K562 (cell line): ENCODE measurements around the gene SPDYE4. TPM values are rescaled to one million over a fixed set of nuclear protein-coding genes. Genes with fewer than 3 reads are reported as not detected.

Experiments used
- ATAC-seq: fragments of 200-7000 bp; cut with Tn5 transposase; 3 replicates; pipeline ENCODE4 v1.9.1; 2020; ENCODE audit warnings: moderate library complexity
- BruUV-seq: library from RNA; stranded (reverse); fragments of 400-500 nt; replicated peaks from 2 replicates; lab custom pipeline; 2021; lab: Mats Ljungman, UMichigan
- CTCF ChIA-PET: fragments of 300-600 bp; formaldehyde crosslinking; extraction: SDS; loops from one replicate; lab custom pipeline; 2021; ENCODE audit warnings: low intra/inter-chr PET ratio; lab: Yijun Ruan, JAX
- POLR2A ChIA-PET: fragments of 300-600, 350-650 bp; sonication (Branson Sonifier 250); formaldehyde crosslinking; extraction: SDS; loops from one replicate; lab custom pipeline; 2021; ENCODE audit warnings: antibody characterized with exemption, inconsistent platforms; lab: Yijun Ruan, JAX
- DNase-seq, 4 experiments: peaks; one replicate each; pipeline versions ENCODE4 v3.0.0 to v3.0.0-alpha.2; 2011 to 2018; ENCODE audit warnings: low spot score in 3 of 4, mixed read lengths in 3 of 4; ENCODE audit errors: extremely low read depth in 1 of 4
- FAIRE-seq: peaks from 2 replicates; lab custom pipeline; 2011; peaks lifted over from hg19 to GRCh38; lab: Jason Lieb, UNC
- H2AFZ ChIP-seq: 2 replicates; pipeline ENCODE4 v1.6.0; 2011; ENCODE audit warnings: low read depth, low read length, control low read depth, inconsistent platforms
- H3K27ac ChIP-seq: fragments of 200-600 bp; 3 replicates; pipeline ENCODE4 v1.8.0; 2011; ENCODE audit warnings: low read depth, mild to moderate bottlenecking, control low read depth, inconsistent platforms, low read length, moderate library complexity, mixed read lengths; ENCODE audit errors: extremely low read depth
- H3K27me3 ChIP-seq, 2 experiments: fragments of 300-600 bp in 1 of 2; 2 replicates in 1 of 2; 3 replicates in 1 of 2; pipeline versions ENCODE4 v1.6.0 to v1.8.0; 2011; ENCODE audit warnings: inconsistent platforms in 2 of 2, low read length in 2 of 2, mild to moderate bottlenecking in 1 of 2, mixed read lengths in 1 of 2, moderate library complexity in 1 of 2; ENCODE audit not compliant: control insufficient read depth in 2 of 2, insufficient read depth in 2 of 2
- H3K36me3 ChIP-seq: fragments of 300-600 bp; 3 replicates; pipeline ENCODE4 v1.8.0; 2011; ENCODE audit warnings: mild to moderate bottlenecking, low read length, inconsistent platforms; ENCODE audit not compliant: control insufficient read depth, insufficient read depth
- H3K4me1 ChIP-seq, 2 experiments: fragments of 200-600 bp in 1 of 2; replicated peaks in 1 of 2; 2 replicates in 1 of 2; 3 replicates in 1 of 2; pipeline versions ENCODE4 v1.5.1 to v1.8.0; 2011; ENCODE audit warnings: inconsistent platforms in 2 of 2, low read length in 2 of 2, mild to moderate bottlenecking in 1 of 2, mixed read lengths in 1 of 2, moderate library complexity in 1 of 2; ENCODE audit not compliant: control insufficient read depth in 2 of 2, insufficient read depth in 2 of 2
- H3K4me2 ChIP-seq: 2 replicates; pipeline ENCODE4 v1.6.1; 2011; ENCODE audit warnings: low read length, control low read depth, inconsistent platforms, mixed read lengths; ENCODE audit not compliant: insufficient read depth
- H3K4me3 ChIP-seq: fragments of 200-600 bp; sonication (generic), shearing (Covaris generic); 2 replicates; pipeline ENCODE4 v1.5.1; 2016; ENCODE audit warnings: control low read depth, inconsistent platforms
- H3K79me2 ChIP-seq: fragments of 200-600 bp; 3 replicates; pipeline ENCODE4 v1.8.0; 2011; ENCODE audit warnings: low read length, inconsistent platforms; ENCODE audit not compliant: control insufficient read depth, insufficient read depth
- H3K9ac ChIP-seq, 2 experiments: 2 replicates each; pipeline versions ENCODE4 v1.6.0 to v1.6.1; 2011; ENCODE audit warnings: low read depth in 2 of 2, low read length in 2 of 2, control low read depth in 1 of 2, inconsistent platforms in 1 of 2, mild to moderate bottlenecking in 1 of 2, mixed read lengths in 1 of 2; ENCODE audit not compliant: insufficient read depth in 1 of 2
- H3K9me1 ChIP-seq: one replicate; pipeline ENCODE4 v1.6.0; 2011; ENCODE audit warnings: inconsistent platforms, mild to moderate bottlenecking, low read length, moderate library complexity; ENCODE audit not compliant: control insufficient read depth, insufficient read depth
- H3K9me3 ChIP-seq: replicated peaks from 2 replicates; pipeline ENCODE4 v1.5.1; 2011; ENCODE audit warnings: low read depth, low read length, inconsistent platforms; ENCODE audit not compliant: control insufficient read depth, insufficient read depth
- H4K20me1 ChIP-seq: replicated peaks from 2 replicates; pipeline ENCODE4 v1.6.1; 2011; ENCODE audit warnings: low read length, inconsistent platforms, mixed read lengths; ENCODE audit not compliant: control insufficient read depth, insufficient read depth
- ATF4 ChIP-seq: fragments of 450-650 bp; formaldehyde crosslinking; IDR thresholded peaks from 2 replicates; pipeline ENCODE4 v1.4.0; 2022; ENCODE audit warnings: mild to moderate bottlenecking, moderate library complexity
- FOXM1 ChIP-seq, 2 experiments: fragments of 450-650 bp in 1 of 2; sonication (generic) in 1 of 2; formaldehyde crosslinking in 1 of 2; IDR thresholded peaks; 2 replicates each; pipeline versions ENCODE4 v1.6.1 to v1.9.0; 2017 to 2022; ENCODE audit warnings: low read depth in 2 of 2, mild to moderate bottlenecking in 2 of 2, missing genetic modification reagents in 1 of 2, moderate library complexity in 1 of 2
- FUS ChIP-seq: fragments of 200-400 bp; formaldehyde crosslinking; optimal IDR thresholded peaks from 2 replicates; pipeline ENCODE3; 2017; ENCODE audit warnings: low read depth, low read length
- HEY1 ChIP-seq: fragments of 250-450 bp; sonication (Bioruptor Pico); IDR thresholded peaks from 2 replicates; pipeline ENCODE4 v1.5.0; 2020; ENCODE audit warnings: mild to moderate bottlenecking, moderate library complexity, borderline replicate concordance
- LARP7 ChIP-seq: fragments of 450-650 bp; IDR thresholded peaks from 2 replicates; pipeline ENCODE4 v1.6.1; 2016
- SMARCE1 ChIP-seq: fragments of 450-650 bp; IDR thresholded peaks from 2 replicates; pipeline ENCODE4 v1.7.1; 2016; ENCODE audit warnings: mild to moderate bottlenecking
- SP1 ChIP-seq: sonication (generic); formaldehyde crosslinking; IDR thresholded peaks from 2 replicates; pipeline ENCODE4 v1.8.1; 2022; ENCODE audit warnings: mild to moderate bottlenecking, missing genetic modification reagents
- WHSC1 ChIP-seq: IDR thresholded peaks from one replicate; pipeline ENCODE4 v1.6.1; 2012; ENCODE audit warnings: low read length, control low read depth, inconsistent platforms
- ZNF57 ChIP-seq: fragments of 450-650 bp; formaldehyde crosslinking; IDR thresholded peaks from 2 replicates; pipeline ENCODE4 v1.4.0; 2020; ENCODE audit warnings: mild to moderate bottlenecking, moderate library complexity
- WGBS: fragments of 100-300 bp; shearing (Covaris generic); methylation state at CpG from one replicate; pipeline ENCODE4 v1.1.6; 2016; ENCODE audit warnings: low coverage, mixed read lengths; ENCODE audit not compliant: insufficient coverage; ENCODE audit errors: missing lambda C conversion rate; 5-methylcytosine and 5-hydroxymethylcytosine counted together
- in situ Hi-C: fragments of 300-500 bp; cut with MboI; formaldehyde crosslinking; loops from 4 replicates; pipeline ENCODE4 v1.15.0; 2018; ENCODE audit warnings: inconsistent platforms, mixed read lengths
- intact Hi-C: fragments of 100-400 bp; cut with micrococcal nuclease; formaldehyde crosslinking; loops from 2 replicates; pipeline ENCODE4 v1.14.2; 2022
- polyA plus RNA-seq, 8 experiments: library from polyadenylated mRNA; depleted of rRNA in 4 of 8; stranded (reverse) in 5 of 8; unstranded in 3 of 8; fragments of >200 nt; fragmentation: Nextera tagmentation in 2 of 8; fragmentation: Illumina TruSeq in 1 of 8; extraction: Ambion mirVana in 2 of 8; extraction: Trizol in 1 of 8; gene quantifications; 2 replicates each; pipeline versions ENCODE4 v1.2.1 to v1.2.3, GENCODE V29; 2011 to 2014; ENCODE audit warnings: inconsistent platforms in 1 of 8, missing spikeins in 1 of 8
- total RNA-seq, 7 experiments: library from RNA; depleted of rRNA in 6 of 7; stranded (reverse); fragments of >200 nt in 6 of 7; fragmentation: Illumina TruSeq in 2 of 7; extraction: Trizol in 2 of 7; gene quantifications; 2 replicates each; pipeline versions ENCODE4 v1.2.1 to v1.2.3, GENCODE V29; 2011 to 2021; ENCODE audit warnings: low replicate concordance in 1 of 7

Gene SPDYE4
- total and polyA plus RNA-seq, 9 of the 15 experiments (the other 6 are each of a cell fraction or from before 2014, with no cell fraction given): not detected

GRCh38 chr17:8708025-8708461 lies 50.3 kb downstream of the SPDYE4 start:
- H3K27ac ChIP-seq: no peak overlapping the region
- no peaks in the 10 kb centered on the region for H3K79me2 ChIP-seq
- H3K9ac ChIP-seq: no peak overlapping the region
- no peak for ATAC-seq
- H3K36me3 ChIP-seq: no peaks in the 10 kb centered on the region
- no peak overlapping the region for H3K4me2 ChIP-seq
- no peaks in the 10 kb centered on the region for H3K9me3 ChIP-seq
- H3K9me1 ChIP-seq: no peaks in the 10 kb centered on the region
- no peak for FAIRE-seq
- no peaks in the 10 kb centered on the region for H4K20me1 ChIP-seq
- DNase-seq: no peak
- no peak overlapping the region for H2AFZ ChIP-seq
- H3K4me1 ChIP-seq: no peaks in the 10 kb centered on the region
- peaks cover 0 to 8% of the 10 kb centered on the region in 2 experiments; a peak in 1 of 5 replicates for H3K27me3 ChIP-seq
- WGBS: 4% methylated on average over 3 of the region's 5 CpGs
- no TSS peak for BruUV-seq
- ChIA-PET CTCF (no interaction called here), POLR2A (interaction anchor here (0.8 to 1.2 kb wide), 2 partner anchors 9 to 34 kb away, joined by 3 read pairs; no protein-coding TSS in a partner anchor)
- in situ Hi-C loops: no loop called here
- H3K4me3 ChIP-seq: no peak overlapping the region
- intact Hi-C loops: no loop called here
- no peak for TF ChIP-seq HEY1 (CRISPR knock-in tag)
- TF ChIP-seq ATF4: no peak
- no peak for TF ChIP-seq SP1
- no peak for TF ChIP-seq FUS
- no peak for TF ChIP-seq FOXM1 (IDR thresholded peaks at IDR 0.05; ENCODE audit: low read depth)
- TF ChIP-seq FOXM1 (CRISPR knock-in tag; IDR thresholded peaks at IDR 0.05; ENCODE audit: low read depth): no peak
- no peak for TF ChIP-seq LARP7
- TF ChIP-seq WHSC1: no peak
- TF ChIP-seq SMARCE1: no peak
- TF ChIP-seq ZNF57 (CRISPR knock-in tag): no peak
